ENCODE data around the gene ITIH4. TPM values are rescaled to one million over a fixed set of nuclear protein-coding genes. Genes with fewer than 3 reads are reported as not detected.

The ITIH4 gene
- total RNA-seq, 1 experiment from 2014 or later: 1.7 TPM

GRCh38 chr3:52805270-52806039 lies 25.0 kb downstream of the ITIH4 start:
- H3K4me3 ChIP-seq (ENCODE audit: low read depth, low read length, poor library complexity, severe bottlenecking): no peak overlapping the region
- intact Hi-C loops (cut with micrococcal nuclease; ENCODE audit: unreplicated experiment): no loop called here
- ChIA-PET CTCF (no interaction called here), POLR2A (ENCODE audit: low non-redundant PET) (no interaction called here)
- H3K27me3 ChIP-seq (replicated peaks; ENCODE audit: insufficient read depth, low read depth, low read length, poor library complexity): no peaks in the 10 kb centered on the region
- no peaks in the 10 kb centered on the region for H3K36me3 ChIP-seq (ENCODE audit: insufficient read depth, low read length, poor library complexity, severe bottlenecking)
- no peak for DNase-seq (ENCODE audit: low spot score)
- no TSS peak for BruUV-seq (replicated peaks)
- TF ChIP-seq EZH2 (IDR thresholded peaks at IDR 0.05; ENCODE audit: borderline replicate concordance, low read depth, low read length, poor library complexity, severe bottlenecking): no peak
- TF ChIP-seq CTCF (conservative IDR thresholded peaks at IDR 0.05; ENCODE audit: low read depth, low read length): no peak
- H3K4me1 ChIP-seq (ENCODE audit: insufficient read depth, low read length, poor library complexity, severe bottlenecking): no peaks in the 10 kb centered on the region
- no peaks in the 10 kb centered on the region for H3K9me3 ChIP-seq (ENCODE audit: low read depth, low read length, poor library complexity, severe bottlenecking)
- H3K27ac ChIP-seq (ENCODE audit: low read depth, low read length, poor library complexity, severe bottlenecking): no peak overlapping the region

- intact Hi-C loops (cut with micrococcal nuclease; ENCODE audit: unreplicated experiment): no loop called here
- ChIA-PET POLR2A (ENCODE audit: low non-redundant PET) (no interaction called here), CTCF (no interaction called here)
- DNase-seq (ENCODE audit: low spot score): no peak
- Histone ChIP-seq H3K36me3 (ENCODE audit: insufficient read depth, low read length, poor library complexity, severe bottlenecking) (no peaks in the 10 kb centered on the region), H3K4me3 (ENCODE audit: low read depth, low read length, poor library complexity, severe bottlenecking) (no peak overlapping the region), H3K9me3 (ENCODE audit: low read depth, low read length, poor library complexity, severe bottlenecking) (no peaks in the 10 kb centered on the region), H3K27me3 (replicated peaks; ENCODE audit: insufficient read depth, low read depth, low read length, poor library complexity) (no peaks in the 10 kb centered on the region), H3K27ac (ENCODE audit: low read depth, low read length, poor library complexity, severe bottlenecking) (no peak overlapping the region), H3K4me1 (ENCODE audit: insufficient read depth, low read length, poor library complexity, severe bottlenecking) (no peaks in the 10 kb centered on the region)
- TF ChIP-seq CTCF (conservative IDR thresholded peaks at IDR 0.05; ENCODE audit: low read depth, low read length) (no peak), EZH2 (IDR thresholded peaks at IDR 0.05; ENCODE audit: borderline replicate concordance, low read depth, low read length, poor library complexity, severe bottlenecking) (no peak)
- BruUV-seq (replicated peaks): no TSS peak
Observed at GRCh38 chr3:52801839-52802238, 28.6 kb downstream of the ITIH4 start.

- H3K36me3 ChIP-seq (ENCODE audit: insufficient read depth, low read length, poor library complexity, severe bottlenecking): no peaks in the 10 kb centered on the region
- H3K27me3 ChIP-seq (replicated peaks; ENCODE audit: insufficient read depth, low read depth, low read length, poor library complexity): no peaks in the 10 kb centered on the region
- no peak for DNase-seq (ENCODE audit: low spot score)
- H3K4me3 ChIP-seq (ENCODE audit: low read depth, low read length, poor library complexity, severe bottlenecking): no peak overlapping the region
- no TSS peak for BruUV-seq (replicated peaks)
- CTCF ChIA-PET: no interaction called here
- intact Hi-C loops (cut with micrococcal nuclease; ENCODE audit: unreplicated experiment): no loop called here
- H3K4me1 ChIP-seq (ENCODE audit: insufficient read depth, low read length, poor library complexity, severe bottlenecking): no peaks in the 10 kb centered on the region
- TF ChIP-seq CTCF (conservative IDR thresholded peaks at IDR 0.05; ENCODE audit: low read depth, low read length) (no peak), EZH2 (IDR thresholded peaks at IDR 0.05; ENCODE audit: borderline replicate concordance, low read depth, low read length, poor library complexity, severe bottlenecking) (no peak)
- POLR2A ChIA-PET (ENCODE audit: low non-redundant PET): no interaction called here
- no peak overlapping the region for H3K27ac ChIP-seq (ENCODE audit: low read depth, low read length, poor library complexity, severe bottlenecking)
- H3K9me3 ChIP-seq (ENCODE audit: low read depth, low read length, poor library complexity, severe bottlenecking): no peaks in the 10 kb centered on the region
Observed at GRCh38 chr3:52800079-52800478, 30.4 kb downstream of the ITIH4 start.
